Brain microvascular endothelial cell (primary cell): ENCODE data around the gene HADH.

Experiments used
- DNase-seq: peaks from one replicate; pipeline ENCODE4 v3.0.0-alpha.2; 2020
- H3K27ac ChIP-seq: fragments of 250-450 bp; sonication (Bioruptor Pico); 2 replicates; pipeline ENCODE4 v1.5.1; 2020; ENCODE audit warnings: mild to moderate bottlenecking, moderate library complexity
- H3K27me3 ChIP-seq: fragments of 250-450 bp; sonication (Bioruptor Pico); replicated peaks from 2 replicates; pipeline ENCODE4 v1.5.1; 2020; ENCODE audit warnings: mild to moderate bottlenecking
- H3K36me3 ChIP-seq: fragments of 250-450 bp; sonication (Bioruptor Pico); replicated peaks from 2 replicates; pipeline ENCODE4 v1.5.1; 2020; ENCODE audit warnings: mild to moderate bottlenecking
- H3K4me3 ChIP-seq: 2 replicates; pipeline ENCODE4 v1.5.1; 2011; ENCODE audit warnings: low read depth, mild to moderate bottlenecking, control low read depth, low read length, moderate library complexity
- CTCF ChIP-seq: IDR thresholded peaks from 2 replicates; pipeline ENCODE4 v1.5.1; 2011; ENCODE audit warnings: low read depth, mild to moderate bottlenecking, moderate library complexity, low read length, control low read depth, inconsistent platforms; ENCODE audit errors: missing control alignments
- in situ Hi-C: cut with HindIII; loops from 2 replicates; pipeline ENCODE4 v1.10.0; 2017; ENCODE audit warnings: low sequenced_read_pairs, low pct_ligation_motif_present

Gene HADH

GRCh38 chr4:108029016-108029720 lies 39.5 kb downstream of the HADH start:
- Histone ChIP-seq H3K27ac (no peak overlapping the region), H3K36me3 (no peaks in the 10 kb centered on the region), H3K4me3 (no peak overlapping the region), H3K27me3 (no peaks in the 10 kb centered on the region)
- no peak for DNase-seq
- no peak for TF ChIP-seq CTCF
- in situ Hi-C loops = no loop called here

- Histone ChIP-seq H3K27me3 (no peaks in the 10 kb centered on the region), H3K27ac (no peak overlapping the region), H3K36me3 (no peaks in the 10 kb centered on the region), H3K4me3 (no peak overlapping the region)
- peak; percentile 36 for DNase-seq
- no peak for TF ChIP-seq CTCF
- in situ Hi-C loops = no loop called here
These were observed 40.0 kb downstream of the HADH start for GRCh38 chr4:108029731-108030130.

DNA sequence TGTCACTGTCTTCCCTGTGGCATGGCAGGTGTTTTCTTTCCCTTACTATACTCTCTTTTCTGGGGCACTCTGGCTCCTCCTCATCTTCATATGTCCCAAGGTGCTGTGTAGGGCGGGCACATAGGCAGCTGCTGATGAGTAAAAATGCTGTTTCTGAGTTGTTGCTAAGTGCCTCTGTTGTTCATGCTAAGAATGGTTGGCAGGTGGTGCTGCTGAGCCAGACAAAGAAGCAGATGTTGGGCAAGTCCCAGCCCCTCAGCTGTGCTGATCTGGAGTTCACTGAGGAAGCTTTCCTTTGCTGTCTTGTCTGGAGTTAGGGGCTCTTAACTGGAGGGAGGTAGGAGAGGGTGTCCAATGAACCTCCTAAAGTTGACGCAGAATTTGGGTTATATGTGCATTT lies 40.6 kb downstream of the HADH start:
- peak; percentile 78 for DNase-seq
- peak; percentile 78 for TF ChIP-seq CTCF
- Histone ChIP-seq H3K4me3 (no peak overlapping the region), H3K36me3 (no peaks in the 10 kb centered on the region), H3K27ac (no peak overlapping the region), H3K27me3 (no peaks in the 10 kb centered on the region)
- in situ Hi-C loops = no loop called here

DNA sequence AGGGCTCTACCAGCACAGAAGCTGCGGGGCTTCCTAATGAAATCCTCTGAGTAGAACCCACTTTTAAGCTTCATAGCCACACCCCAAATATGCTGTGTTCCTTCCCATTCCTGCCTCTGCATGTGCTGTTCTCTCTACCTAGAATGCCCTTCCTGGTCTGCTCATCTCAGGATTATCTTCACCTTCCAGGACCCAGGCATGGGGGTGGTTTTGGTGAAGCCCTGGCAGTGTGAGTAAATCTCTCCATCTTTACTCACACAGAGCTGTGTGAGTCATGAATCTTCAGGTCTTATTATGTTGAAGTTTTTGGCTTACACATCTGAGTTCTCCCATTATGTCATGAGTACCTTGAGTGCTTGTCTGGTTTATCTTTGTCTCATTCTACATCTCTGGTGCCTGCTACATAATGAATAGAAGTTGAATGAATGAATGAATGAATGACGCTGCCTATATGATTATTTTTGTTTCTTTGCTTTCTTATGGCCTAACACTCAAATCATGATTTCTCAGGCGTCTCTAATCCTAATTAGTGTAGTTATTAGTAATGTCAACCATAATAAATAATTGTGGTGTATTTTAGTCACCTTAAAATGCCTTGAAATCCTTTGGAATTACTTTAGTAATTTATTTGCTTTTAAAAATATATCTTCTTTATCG lies 41.9 kb downstream of the HADH start:
- Histone ChIP-seq H3K27me3 (no peaks in the 10 kb centered on the region), H3K36me3 (no peaks in the 10 kb centered on the region), H3K4me3 (no peak overlapping the region), H3K27ac (no peak overlapping the region)
- in situ Hi-C loops = no loop called here
- no peak for DNase-seq
- TF ChIP-seq CTCF = no peak

DNA sequence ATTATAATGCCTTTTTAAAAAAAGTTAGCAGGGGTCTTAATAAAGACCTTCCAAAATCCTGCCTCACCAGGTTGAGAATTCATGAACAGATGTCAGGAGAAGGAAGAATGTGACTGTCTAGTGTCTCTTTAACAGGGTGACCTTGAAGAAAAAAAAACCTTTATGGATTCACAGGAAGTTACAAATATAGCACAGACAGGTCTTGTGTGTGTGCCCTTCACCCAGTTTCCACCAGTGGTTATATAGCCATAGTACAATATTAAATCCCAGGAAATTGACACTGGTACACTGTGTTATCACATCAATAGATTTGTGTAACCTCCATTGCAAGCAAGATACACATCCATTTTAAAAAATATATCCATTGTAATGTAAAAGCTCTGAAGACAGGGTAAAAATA lies 43.7 kb downstream of the HADH start:
- no peak for TF ChIP-seq CTCF
- in situ Hi-C loops = no loop called here
- DNase-seq = no peak
- Histone ChIP-seq H3K27me3 (no peaks in the 10 kb centered on the region), H3K27ac (no peak overlapping the region), H3K4me3 (no peak overlapping the region), H3K36me3 (no peaks in the 10 kb centered on the region)
